Upper lobe of right lung (tissue), 1 donor: ENCODE measurements around the gene SOAT2. TPM values are rescaled to one million over a fixed set of nuclear protein-coding genes. Genes with fewer than 3 reads are reported as not detected.

Experiments
- ATAC-seq: fragments of 200-7000 bp; cut with Tn5 transposase; one replicate; pipeline ENCODE4 v1.9.1; 2020; ENCODE audit warnings: mild to moderate bottlenecking, moderate library complexity
- DNase-seq: peaks from one replicate; pipeline ENCODE4 v3.0.0-alpha.2; 2020
- H3K27ac ChIP-seq: fragments of 200-600 bp; one replicate; pipeline ENCODE4 v1.8.0; 2022
- H3K27me3 ChIP-seq: fragments of 200-600 bp; one replicate; pipeline ENCODE4 v1.8.0; 2022; ENCODE audit warnings: mild to moderate bottlenecking
- H3K36me3 ChIP-seq: fragments of 200-600 bp; one replicate; pipeline ENCODE4 v1.8.0; 2022
- H3K4me1 ChIP-seq: fragments of 200-600 bp; one replicate; pipeline ENCODE4 v1.8.0; 2022
- H3K4me3 ChIP-seq: fragments of 200-600 bp; one replicate; pipeline ENCODE4 v1.8.0; 2022; ENCODE audit warnings: mild to moderate bottlenecking
- H3K9me3 ChIP-seq: fragments of 200-600 bp; one replicate; pipeline ENCODE4 v1.8.0; 2022
- intact Hi-C: fragments of 100-400 bp; cut with DNase I; formaldehyde crosslinking; loops from one replicate; pipeline ENCODE4 v1.11.0; 2022
- total RNA-seq: library from RNA; stranded (reverse); fragmentation: NEBNext Ultra II Directional; extraction: Animal tissue kit (Norgen Biotek cat#: 25700); gene quantifications from one replicate; pipeline ENCODE4 v1.2.1, GENCODE V29; 2021
- TF ChIP-seq, protein P1 (sequence below): fragments of 200-600 bp; IDR thresholded peaks from one replicate; pipeline ENCODE4 v1.8.0; 2022; ENCODE audit warnings: antibody characterized with exemption
- donor health status: DM: no; HTN: yes; CAD: no; lungs with severe emphysema.

Gene SOAT2
- total RNA-seq, 1 donor from 2014 or later, result not detected

DNA sequence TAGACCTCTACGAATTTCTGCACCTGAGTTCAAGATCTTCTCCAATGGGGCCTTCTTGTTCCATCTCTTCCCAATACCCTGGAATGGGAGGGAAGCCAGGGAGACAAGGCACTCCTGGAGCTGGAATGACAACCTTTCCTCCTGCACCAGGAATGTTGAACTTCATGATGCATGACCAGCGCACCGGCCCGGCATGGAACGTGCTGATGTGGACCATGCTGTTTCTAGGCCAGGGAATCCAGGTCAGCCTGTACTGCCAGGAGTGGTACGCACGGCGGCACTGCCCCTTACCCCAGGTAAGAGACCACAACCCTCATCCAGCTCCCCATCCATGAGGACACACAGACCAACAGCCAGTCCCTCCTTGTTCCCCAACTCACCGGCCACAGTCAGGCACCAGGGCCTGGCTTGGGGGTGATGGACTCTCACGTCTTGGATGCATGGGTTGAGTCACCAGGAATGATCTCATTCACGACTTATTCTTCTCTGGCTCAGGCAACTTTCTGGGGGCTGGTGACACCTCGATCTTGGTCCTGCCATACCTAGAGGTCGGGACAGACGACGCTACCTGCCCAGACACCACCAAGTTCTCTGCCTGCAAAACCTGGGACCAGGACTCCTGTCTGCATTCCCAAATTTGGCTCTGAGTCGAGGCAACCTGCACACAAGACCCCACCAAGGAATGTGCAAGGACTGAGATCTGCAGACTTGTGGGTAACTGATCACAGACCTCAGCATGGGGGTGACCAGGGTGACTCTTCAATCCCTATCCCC, 20.5 kb downstream of the SOAT2 start:
- ATAC-seq (peak; percentile 12), DNase-seq (no peak)
- H3K27me3 ChIP-seq, result no peaks in the 10 kb centered on the region
- intact Hi-C loops, result no loop called here
- TF ChIP-seq, protein P1, sequence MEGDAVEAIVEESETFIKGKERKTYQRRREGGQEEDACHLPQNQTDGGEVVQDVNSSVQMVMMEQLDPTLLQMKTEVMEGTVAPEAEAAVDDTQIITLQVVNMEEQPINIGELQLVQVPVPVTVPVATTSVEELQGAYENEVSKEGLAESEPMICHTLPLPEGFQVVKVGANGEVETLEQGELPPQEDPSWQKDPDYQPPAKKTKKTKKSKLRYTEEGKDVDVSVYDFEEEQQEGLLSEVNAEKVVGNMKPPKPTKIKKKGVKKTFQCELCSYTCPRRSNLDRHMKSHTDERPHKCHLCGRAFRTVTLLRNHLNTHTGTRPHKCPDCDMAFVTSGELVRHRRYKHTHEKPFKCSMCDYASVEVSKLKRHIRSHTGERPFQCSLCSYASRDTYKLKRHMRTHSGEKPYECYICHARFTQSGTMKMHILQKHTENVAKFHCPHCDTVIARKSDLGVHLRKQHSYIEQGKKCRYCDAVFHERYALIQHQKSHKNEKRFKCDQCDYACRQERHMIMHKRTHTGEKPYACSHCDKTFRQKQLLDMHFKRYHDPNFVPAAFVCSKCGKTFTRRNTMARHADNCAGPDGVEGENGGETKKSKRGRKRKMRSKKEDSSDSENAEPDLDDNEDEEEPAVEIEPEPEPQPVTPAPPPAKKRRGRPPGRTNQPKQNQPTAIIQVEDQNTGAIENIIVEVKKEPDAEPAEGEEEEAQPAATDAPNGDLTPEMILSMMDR, result no peak
- no peaks in the 10 kb centered on the region for H3K9me3 ChIP-seq
- no peak overlapping the region for H3K4me3 ChIP-seq
- no peaks in the 10 kb centered on the region for H3K4me1 ChIP-seq
- no peak overlapping the region for H3K27ac ChIP-seq
- no peaks in the 10 kb centered on the region for H3K36me3 ChIP-seq

DNA sequence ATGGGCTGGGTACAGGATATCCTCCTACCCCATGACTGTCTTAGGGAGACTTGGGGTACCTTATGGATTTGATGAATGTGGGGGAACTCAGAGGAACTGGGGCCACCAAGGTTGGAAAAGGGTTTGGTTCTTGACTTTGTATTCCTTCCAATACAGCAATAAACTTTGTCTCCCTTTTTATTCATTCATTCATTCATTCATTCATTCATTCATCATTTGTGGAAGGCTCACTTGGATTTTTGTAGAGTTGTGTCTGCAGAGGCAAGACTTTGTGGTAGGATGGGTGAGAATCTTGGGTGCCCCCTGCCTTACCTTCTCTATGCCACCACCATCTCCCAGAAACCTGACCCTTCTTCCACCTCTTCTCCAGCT, 21.1 kb downstream of the SOAT2 start:
- intact Hi-C loops, result no loop called here
- no peak for ATAC-seq
- H3K4me1 ChIP-seq, result no peaks in the 10 kb centered on the region
- no peaks in the 10 kb centered on the region for H3K36me3 ChIP-seq
- no peaks in the 10 kb centered on the region for H3K27me3 ChIP-seq
- H3K27ac ChIP-seq, result no peak overlapping the region
- TF ChIP-seq, protein P1, result no peak
- DNase-seq, result no peak
- H3K4me3 ChIP-seq, result no peak overlapping the region
- no peaks in the 10 kb centered on the region for H3K9me3 ChIP-seq

DNA sequence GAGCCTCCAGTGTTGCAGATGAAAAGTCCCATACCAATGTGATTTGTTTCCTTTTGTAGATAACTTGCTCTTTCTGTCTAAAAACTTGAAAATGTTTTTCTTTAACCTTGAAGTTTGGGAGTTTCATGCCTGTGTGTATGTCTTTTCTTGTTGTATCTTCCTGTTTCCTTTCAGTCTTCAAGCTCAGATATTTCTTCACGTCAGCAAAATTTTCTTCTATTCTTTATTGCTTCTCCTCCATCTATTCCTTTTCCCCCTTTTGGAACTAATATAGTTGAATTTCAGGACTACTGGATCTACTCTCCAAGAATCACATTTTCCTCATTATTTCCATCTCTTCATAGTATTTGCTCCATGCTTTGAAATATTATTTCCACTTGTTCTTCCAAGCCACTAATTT, 23.9 kb downstream of the SOAT2 start:
- TF ChIP-seq, protein P1, result no peak
- H3K27ac ChIP-seq, result no peak overlapping the region
- no peak overlapping the region for H3K4me3 ChIP-seq
- H3K36me3 ChIP-seq, result no peaks in the 10 kb centered on the region
- no peaks in the 10 kb centered on the region for H3K9me3 ChIP-seq
- no peak for ATAC-seq
- intact Hi-C loops, result no loop called here
- H3K4me1 ChIP-seq, result no peaks in the 10 kb centered on the region
- H3K27me3 ChIP-seq, result no peaks in the 10 kb centered on the region
- no peak for DNase-seq

DNA sequence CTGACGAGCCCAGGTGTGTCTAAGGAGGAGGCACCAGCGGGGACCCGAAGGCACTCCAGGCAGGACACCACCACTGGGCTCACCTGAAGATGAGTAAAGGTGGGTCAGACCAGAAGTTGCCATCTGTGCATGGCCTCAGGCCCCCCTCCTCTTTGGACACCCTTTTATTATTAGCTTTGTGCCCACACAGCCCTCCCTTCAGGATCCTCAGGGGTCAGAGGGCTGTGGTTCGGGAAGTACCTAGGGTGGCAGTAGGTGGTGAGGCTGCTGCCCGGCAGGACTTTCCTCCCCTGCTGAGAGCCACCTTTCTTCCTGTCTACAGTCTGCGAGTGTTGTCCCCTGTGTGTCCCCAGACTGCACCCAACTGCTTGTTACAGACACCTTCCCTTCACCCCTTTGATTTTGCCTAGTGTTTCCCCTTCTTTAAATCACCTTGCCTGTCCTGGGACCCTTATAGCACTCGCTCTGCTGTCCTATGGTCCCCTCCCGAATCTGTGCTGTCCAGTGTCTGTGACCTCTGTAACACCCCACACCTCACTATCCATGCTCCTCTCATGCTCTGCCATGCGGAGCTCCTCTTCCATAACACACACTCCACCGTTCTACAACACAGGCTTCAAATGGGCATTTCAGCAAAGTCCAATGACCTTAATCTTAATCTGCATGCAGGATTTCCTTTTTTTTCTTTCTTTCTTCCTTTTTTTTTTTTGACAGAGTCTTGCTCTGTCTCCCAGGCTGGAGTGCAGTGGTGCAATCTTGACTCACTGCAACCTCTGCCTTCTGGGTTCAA, 25.7 kb downstream of the SOAT2 start:
- DNase-seq, result no peak
- intact Hi-C loops, result no loop called here
- H3K4me1 ChIP-seq, result no peaks in the 10 kb centered on the region
- ATAC-seq, result peak; percentile 28
- H3K36me3 ChIP-seq, result no peaks in the 10 kb centered on the region
- H3K27me3 ChIP-seq, result no peaks in the 10 kb centered on the region
- H3K27ac ChIP-seq, result no peak overlapping the region
- no peaks in the 10 kb centered on the region for H3K9me3 ChIP-seq
- H3K4me3 ChIP-seq, result no peak overlapping the region
- TF ChIP-seq, protein P1, result no peak

DNA sequence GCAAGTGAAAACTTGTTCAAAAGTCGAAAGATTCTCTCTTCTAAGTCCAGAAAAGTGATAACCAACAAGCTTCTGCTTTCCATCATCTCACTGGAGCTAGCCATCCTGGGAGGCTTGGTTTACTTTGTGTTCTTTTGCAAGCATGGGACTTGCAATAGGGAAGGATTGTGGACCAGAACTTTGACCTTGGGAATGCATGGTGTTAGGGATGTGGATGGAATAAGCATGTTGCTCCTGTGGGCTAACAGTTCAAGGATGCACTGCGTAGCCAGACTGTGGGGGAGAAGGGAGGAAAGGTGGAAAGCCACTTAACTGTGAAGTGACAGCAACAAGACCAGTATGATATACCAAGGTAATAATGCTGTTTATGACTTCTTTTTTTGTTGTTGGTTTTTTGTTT, 28.6 kb downstream of the SOAT2 start:
- H3K27ac ChIP-seq, result no peak overlapping the region
- H3K4me1 ChIP-seq, result no peaks in the 10 kb centered on the region
- intact Hi-C loops, result no loop called here
- ATAC-seq (no peak), DNase-seq (no peak)
- no peak overlapping the region for H3K4me3 ChIP-seq
- no peaks in the 10 kb centered on the region for H3K36me3 ChIP-seq
- TF ChIP-seq, protein P1, result no peak
- no peaks in the 10 kb centered on the region for H3K9me3 ChIP-seq
- H3K27me3 ChIP-seq, result no peaks in the 10 kb centered on the region
